WTC11 (cell line): Measurements from ENCODE around the gene TRIM2.

ENCODE experiments used
- ATF1 ChIP-seq: sonication (generic); formaldehyde crosslinking; IDR thresholded peaks from 2 replicates; pipeline ENCODE4 v1.8.1; 2023; ENCODE audit warnings: mild to moderate bottlenecking, moderate library complexity, missing genetic modification reagents
- CTCF ChIP-seq: fragments of 200-600 bp; IDR thresholded peaks from 2 replicates; pipeline ENCODE4 v1.8.0; 2022; ENCODE audit warnings: antibody characterized with exemption
- JUN ChIP-seq: sonication (generic); formaldehyde crosslinking; IDR thresholded peaks from 2 replicates; pipeline ENCODE4 v1.8.0; 2023; ENCODE audit warnings: mild to moderate bottlenecking, missing genetic modification reagents
- NR1H2 ChIP-seq: sonication (generic); formaldehyde crosslinking; IDR thresholded peaks from 2 replicates; pipeline ENCODE4 v1.9.0; 2021; ENCODE audit warnings: mild to moderate bottlenecking, moderate library complexity, missing genetic modification reagents
- TCF7 ChIP-seq: sonication (generic); formaldehyde crosslinking; IDR thresholded peaks from 2 replicates; pipeline ENCODE4 v1.8.0; 2022; ENCODE audit warnings: mild to moderate bottlenecking, low read depth, missing genetic modification reagents, moderate library complexity

GRCh38 chr4:153246446-153247115 is 42.3 kb downstream of the TRIM2 start:
- TF ChIP-seq NR1H2 (CRISPR knock-in tag) = no peak
- no peak for TF ChIP-seq TCF7 (CRISPR knock-in tag)
- no peak for TF ChIP-seq CTCF
- TF ChIP-seq JUN (CRISPR knock-in tag) = no peak
- no peak for TF ChIP-seq ATF1 (CRISPR knock-in tag)
